T-helper 2 cell treated with Interferon-gamma antibody and Interleukin-4, amounts not matched to agents 100 ng/mL and 5 ng/mL, for 36 hours (primary cell): ENCODE measurements around the gene PCDHB8. TPM values are rescaled to one million over a fixed set of nuclear protein-coding genes. Genes with fewer than 3 reads are reported as not detected.
"Not testable (repeated sequence)": the region's sequence is repeated elsewhere in the genome, so short reads cannot be mapped to it uniquely, and the experiment has no call there.

Experiments used
- intact Hi-C: fragments of 100-400 bp; cut with micrococcal nuclease; formaldehyde crosslinking; loops from one replicate; pipeline ENCODE4 v1.15.1; 2023
- total RNA-seq: library from RNA; stranded (reverse); gene quantifications from 2 replicates; pipeline ENCODE4 v1.2.3, GENCODE V29; 2022

Gene PCDHB8
- not detected in 2 replicates for total RNA-seq

- intact Hi-C loops: not testable (repeated sequence)
These were observed at the start of gene PCDHB8 for GRCh38 chr5:141177577-141178191. PCDHB8 (plus strand) TSS chr5:141177790; CDS start chr5:141178035, 245 bp downstream.

DNA sequence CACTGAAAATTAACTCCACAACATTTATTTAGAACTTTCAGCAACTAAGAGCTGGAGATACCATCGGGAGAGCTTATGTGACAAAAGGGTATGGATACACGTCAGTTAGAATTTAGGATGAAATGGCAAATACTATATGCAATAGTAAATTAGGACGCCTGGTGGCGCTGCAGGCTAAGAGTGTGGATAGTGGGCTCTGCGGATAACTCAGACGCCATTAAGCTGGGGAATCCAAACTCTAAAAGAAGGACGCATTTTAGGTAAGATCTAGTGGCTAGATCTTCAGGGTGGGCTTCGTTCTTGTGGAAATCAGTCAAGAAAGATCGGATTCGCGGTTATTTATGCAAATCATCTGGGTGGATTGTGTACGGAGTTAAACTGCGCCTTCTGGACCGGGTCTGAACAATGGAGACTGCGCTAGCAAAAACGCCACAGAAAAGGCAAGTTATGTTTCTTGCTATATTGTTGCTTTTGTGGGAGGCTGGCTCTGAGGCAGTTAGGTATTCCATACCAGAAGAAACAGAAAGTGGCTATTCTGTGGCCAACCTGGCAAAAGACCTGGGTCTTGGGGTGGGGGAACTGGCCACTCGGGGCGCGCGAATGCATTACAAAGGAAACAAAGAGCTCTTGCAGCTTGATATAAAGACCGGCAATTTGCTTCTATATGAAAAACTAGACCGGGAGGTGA is 42.4 kb upstream of the PCDHB8 start, which contains the start of gene PCDHB5:
Gene PCDHB5, plus strand, starts transcription at position 177 of the 688 bp plus-strand sequence. Its CDS starts 229 bp downstream, at position 406.
- intact Hi-C loops: no loop called here

- intact Hi-C loops: no loop called here
These were observed 41.8 kb upstream of the PCDHB8 start for GRCh38 chr5:141135718-141136266.

DNA sequence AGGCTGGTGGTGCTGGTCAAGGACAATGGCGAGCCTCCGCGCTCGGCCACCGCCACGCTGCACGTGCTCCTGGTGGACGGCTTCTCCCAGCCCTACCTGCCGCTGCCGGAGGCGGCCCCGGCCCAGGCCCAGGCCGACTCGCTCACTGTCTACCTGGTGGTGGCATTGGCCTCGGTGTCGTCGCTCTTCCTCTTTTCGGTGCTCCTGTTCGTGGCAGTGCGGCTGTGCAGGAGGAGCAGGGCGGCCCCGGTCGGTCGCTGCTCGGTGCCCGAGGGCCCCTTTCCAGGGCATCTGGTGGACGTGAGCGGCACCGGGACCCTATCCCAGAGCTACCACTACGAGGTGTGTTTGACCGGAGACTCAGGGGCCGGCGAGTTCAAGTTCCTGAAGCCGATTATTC is 40.2 kb upstream of the PCDHB8 start:
- intact Hi-C loops: not testable (repeated sequence)

DNA sequence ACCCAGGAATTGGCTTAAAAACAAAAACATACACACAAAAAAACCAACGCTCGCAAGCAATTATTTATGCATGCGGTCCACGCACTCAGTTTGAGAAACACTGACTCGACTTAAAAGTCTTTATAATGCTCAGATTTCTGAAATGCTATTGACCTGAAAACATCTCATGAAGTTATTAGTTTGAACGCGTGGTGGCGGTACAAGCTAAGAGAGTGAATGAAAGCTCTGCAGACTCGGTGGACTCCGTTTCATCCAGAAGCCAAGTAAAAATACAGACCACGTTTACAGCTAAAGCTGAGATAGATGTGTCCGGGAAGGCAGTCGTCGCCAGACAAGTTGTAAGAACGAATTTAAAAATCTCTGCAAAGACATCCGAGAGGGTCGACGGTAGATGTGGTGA is 27.8 kb upstream of the PCDHB8 start, which contains the start of gene PCDHB6:
Gene PCDHB6, plus strand, starts transcription at position 246 of the 400 bp plus-strand sequence. CDS start 201 bp downstream, outside the sequence.
- intact Hi-C loops: no loop called here

DNA sequence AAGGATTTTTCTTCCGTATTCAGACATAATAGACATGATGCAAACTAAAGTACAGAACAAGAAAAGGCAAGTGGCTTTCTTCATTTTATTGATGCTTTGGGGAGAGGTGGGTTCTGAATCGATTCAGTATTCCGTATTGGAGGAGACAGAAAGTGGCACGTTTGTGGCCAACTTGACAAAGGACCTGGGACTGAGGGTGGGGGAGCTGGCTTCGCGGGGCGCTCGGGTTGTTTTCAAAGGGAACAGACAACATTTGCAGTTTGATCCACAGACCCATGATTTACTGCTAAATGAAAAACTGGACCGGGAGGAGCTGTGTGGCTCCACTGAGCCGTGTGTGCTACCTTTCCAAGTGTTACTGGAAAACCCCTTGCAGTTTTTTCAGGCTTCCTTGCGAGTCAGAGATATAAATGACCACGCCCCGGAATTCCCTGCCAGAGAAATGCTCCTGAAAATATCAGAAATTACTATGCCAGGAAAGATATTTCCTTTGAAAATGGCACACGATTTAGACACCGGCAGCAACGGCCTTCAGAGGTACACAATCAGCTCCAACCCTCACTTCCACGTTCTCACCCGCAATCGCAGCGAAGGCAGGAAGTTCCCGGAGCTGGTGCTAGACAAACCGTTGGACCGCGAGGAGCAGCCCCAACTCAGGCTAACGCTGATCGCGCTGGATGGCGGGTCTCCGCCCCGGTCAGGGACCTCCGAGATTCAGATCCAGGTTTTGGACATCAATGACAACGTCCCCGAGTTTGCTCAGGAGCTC is 27.2 kb upstream of the PCDHB8 start:
- intact Hi-C loops: no loop called here

- intact Hi-C loops: no loop called here
These were observed 26.6 kb upstream of the PCDHB8 start for GRCh38 chr5:141150993-141151325.

GRCh38 chr5:141151632-141152031 is 26.0 kb upstream of the PCDHB8 start:
- intact Hi-C loops: not testable (repeated sequence)

DNA sequence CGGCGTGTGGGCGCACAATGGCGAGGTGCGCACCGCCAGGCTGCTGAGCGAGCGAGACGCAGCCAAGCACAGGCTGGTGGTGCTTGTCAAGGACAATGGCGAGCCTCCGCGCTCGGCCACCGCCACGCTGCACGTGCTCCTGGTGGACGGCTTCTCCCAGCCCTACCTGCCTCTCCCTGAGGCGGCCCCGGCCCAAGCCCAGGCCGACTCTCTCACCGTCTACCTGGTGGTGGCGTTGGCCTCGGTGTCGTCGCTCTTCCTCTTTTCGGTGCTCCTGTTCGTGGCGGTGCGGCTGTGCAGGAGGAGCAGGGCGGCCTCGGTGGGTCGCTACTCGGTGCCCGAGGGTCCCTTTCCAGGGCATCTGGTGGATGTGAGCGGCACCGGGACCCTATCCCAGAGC is 25.5 kb upstream of the PCDHB8 start:
- intact Hi-C loops: not testable (repeated sequence)

- intact Hi-C loops: no loop called here
These were observed 21.8 kb upstream of the PCDHB8 start for GRCh38 chr5:141155540-141156374.

GRCh38 chr5:141157356-141157755 is 20.2 kb upstream of the PCDHB8 start:
- intact Hi-C loops: not testable (repeated sequence)

- intact Hi-C loops: not testable (repeated sequence)
These were observed 19.7 kb upstream of the PCDHB8 start for GRCh38 chr5:141157901-141158300.

DNA sequence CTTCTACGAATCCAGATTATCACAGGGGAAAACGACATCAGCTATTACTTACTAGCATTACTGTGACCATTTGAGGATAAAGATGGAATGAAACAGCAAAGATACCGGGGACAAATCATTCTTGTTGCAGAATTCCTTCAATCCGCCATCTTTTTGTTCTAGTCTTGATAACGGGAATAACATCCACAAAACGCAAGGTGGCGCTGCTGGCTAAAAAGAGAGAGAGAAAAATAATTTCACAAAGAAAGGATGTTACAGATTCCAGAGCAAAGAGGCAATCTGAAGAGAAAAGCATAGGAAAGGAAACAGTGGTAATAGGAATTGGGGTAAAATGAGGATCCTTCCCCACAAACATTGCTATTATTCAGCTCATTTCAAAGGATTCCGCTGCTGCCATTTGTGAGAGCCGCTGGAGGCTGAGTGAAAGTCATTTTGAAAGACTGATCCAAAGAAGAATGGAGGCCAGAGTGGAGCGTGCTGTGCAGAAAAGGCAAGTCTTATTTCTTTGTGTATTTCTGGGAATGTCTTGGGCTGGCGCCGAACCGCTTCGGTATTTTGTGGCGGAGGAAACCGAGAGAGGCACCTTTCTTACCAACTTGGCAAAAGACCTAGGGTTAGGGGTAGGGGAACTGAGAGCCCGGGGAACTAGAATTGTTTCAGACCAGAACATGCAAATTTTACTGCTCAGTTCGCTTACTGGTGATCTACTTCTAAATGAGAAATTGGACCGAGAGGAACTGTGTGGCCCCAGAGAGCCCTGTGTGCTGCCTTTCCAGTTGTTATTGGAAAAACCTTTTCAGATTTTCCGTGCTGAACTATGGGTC is 5.0 kb upstream of the PCDHB8 start, which contains the start of gene PCDHB7:
Gene PCDHB7, plus strand, starts transcription at position 264 of the 824 bp plus-strand sequence. Its CDS starts 192 bp downstream, at position 456.
- intact Hi-C loops: no loop called here

GRCh38 chr5:141174291-141175104 is 3.1 kb upstream of the PCDHB8 start:
- intact Hi-C loops: not testable (repeated sequence)

DNA sequence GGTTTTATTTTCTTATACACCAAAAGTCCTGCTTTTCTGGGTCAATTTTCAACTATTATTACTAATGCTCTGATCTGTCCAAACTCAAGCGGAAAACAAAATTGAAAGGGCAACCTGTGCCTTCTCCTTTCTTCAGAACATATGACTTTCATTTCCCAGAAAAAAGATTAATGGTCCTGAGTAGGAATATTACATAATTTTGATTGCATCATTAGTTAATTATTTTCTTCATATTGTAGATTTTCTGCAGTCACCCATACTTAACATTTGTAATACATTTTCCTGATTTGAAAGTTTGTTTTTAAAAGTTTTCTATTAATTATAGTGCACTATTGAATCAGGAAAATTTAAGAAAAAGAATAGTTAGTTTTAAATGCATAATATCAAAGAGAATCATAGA is 1.7 kb upstream of the PCDHB8 start:
- intact Hi-C loops: no loop called here

- intact Hi-C loops: not testable (repeated sequence)
These were observed 1.8 kb downstream of the PCDHB8 start for GRCh38 chr5:141179371-141179770.

- intact Hi-C loops: not testable (repeated sequence)
These were observed 2.3 kb downstream of the PCDHB8 start for GRCh38 chr5:141179876-141180275.

DNA sequence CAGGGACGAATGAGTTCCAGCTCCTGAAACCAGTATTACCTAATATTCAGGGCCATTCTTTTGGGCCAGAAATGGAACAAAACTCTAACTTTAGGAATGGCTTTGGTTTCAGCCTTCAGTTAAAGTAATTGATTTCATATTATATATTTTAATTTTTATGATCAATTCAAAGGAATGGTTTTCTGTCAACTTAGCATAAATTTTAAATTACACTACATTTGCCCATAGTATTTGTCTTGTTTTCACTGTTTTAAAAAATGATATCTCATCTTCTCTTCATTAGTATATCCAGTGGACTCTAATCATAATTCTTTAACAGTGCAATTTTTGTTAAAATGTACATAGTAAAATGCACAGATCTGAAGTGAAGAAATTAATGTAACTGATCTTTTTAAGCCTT is 2.7 kb downstream of the PCDHB8 start:
- intact Hi-C loops: no loop called here

DNA sequence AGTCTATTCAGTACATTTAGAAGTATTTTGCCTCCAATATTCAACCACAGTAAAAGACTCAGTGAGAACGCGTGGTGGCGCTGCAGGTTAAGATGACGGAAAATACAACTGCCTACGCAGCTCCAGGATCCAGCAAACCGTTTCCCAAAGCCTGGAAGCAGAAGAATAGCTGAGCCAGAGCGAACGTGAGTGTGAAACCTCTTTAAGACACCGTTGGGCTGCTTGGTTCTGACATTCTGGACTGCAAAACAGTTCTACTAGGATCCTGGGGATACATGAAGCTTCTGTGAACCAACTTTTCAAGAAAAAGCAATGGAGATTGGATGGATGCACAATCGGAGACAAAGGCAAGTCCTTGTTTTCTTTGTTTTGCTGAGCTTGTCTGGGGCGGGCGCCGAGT is 4.7 kb downstream of the PCDHB8 start, which contains the start of gene PCDHB16:
Gene PCDHB16, plus strand, starts transcription at position 140 of the 400 bp plus-strand sequence. Its CDS starts 173 bp downstream, at position 313.
- intact Hi-C loops: no loop called here
